Heart right ventricle (tissue), 16 donors: ENCODE data around the gene CACNB2. TPM values are rescaled to one million over a fixed set of nuclear protein-coding genes. Genes with fewer than 3 reads are reported as not detected.

Experiments used
- ATAC-seq, 8 donors: fragments of 200-7000 bp; cut with Tn5 transposase; one replicate each; pipeline ENCODE4 v1.9.1; 2020; ENCODE audit warnings: mild to moderate bottlenecking in 8 of 8, moderate library complexity in 8 of 8, moderate number of reproducible peaks in 1 of 8
- DNase-seq, 2 donors: peaks; one replicate each; pipeline ENCODE4 v3.0.0-alpha.2; 2020
- H3K27ac ChIP-seq, 10 donors: fragments of 200-600 bp; sonication (generic) in 2 of 10; one replicate each; pipeline versions ENCODE4 v1.5.0 to v1.8.0; 2020 to 2022; ENCODE audit warnings: mild to moderate bottlenecking in 3 of 10
- H3K27me3 ChIP-seq, 7 donors: fragments of 200-600 bp; one replicate each; pipeline ENCODE4 v1.8.0; 2021 to 2022; ENCODE audit warnings: mild to moderate bottlenecking in 2 of 7
- H3K36me3 ChIP-seq, 9 donors: fragments of 200-600 bp; sonication (generic) in 1 of 9; one replicate each; pipeline versions ENCODE4 v1.5.0 to v1.8.0; 2020 to 2022; ENCODE audit warnings: mild to moderate bottlenecking in 2 of 9
- H3K4me1 ChIP-seq, 9 donors: fragments of 200-600 bp; sonication (generic) in 1 of 9; one replicate each; pipeline versions ENCODE4 v1.5.0 to v1.8.0; 2020 to 2022; ENCODE audit warnings: mild to moderate bottlenecking in 4 of 9
- H3K4me3 ChIP-seq, 10 donors: fragments of 200-600 bp; sonication (generic) in 2 of 10; one replicate each; pipeline versions ENCODE4 v1.5.0 to v1.8.0; 2020 to 2022; ENCODE audit warnings: mild to moderate bottlenecking in 7 of 10, moderate library complexity in 2 of 10
- H3K9me3 ChIP-seq, 11 donors: fragments of 200-600 bp in 10 of 11; sonication (generic) in 2 of 11; one replicate each; pipeline versions ENCODE4 v1.5.0 to v1.8.0; 2013 to 2022; ENCODE audit warnings: mild to moderate bottlenecking in 2 of 11, control low read depth in 1 of 11, moderate library complexity in 1 of 11
- WGBS, 2 donors: extraction: QIAGEN DNeasy Blood & Tissue Kit; methylation state at CpG; one replicate each; pipeline ENCODE4 v1.1.7; 2013; ENCODE audit warnings: inconsistent platforms in 1 of 2; 5-methylcytosine and 5-hydroxymethylcytosine counted together
- intact Hi-C, 10 donors: fragments of 100-400 bp; cut with DNase I; formaldehyde crosslinking; loops; one replicate each; pipeline versions ENCODE4 v1.11.1 to v1.14.2; 2022
- polyA plus RNA-seq, 2 donors: library from polyadenylated mRNA; stranded (reverse); fragments of 200-250 nt; gene quantifications; one replicate each; pipeline ENCODE4 v1.2.3, GENCODE V29; 2013
- total RNA-seq, 10 donors: library from RNA; stranded (reverse); fragmentation: NEBNext Ultra II Directional in 3 of 10; extraction: Animal tissue kit (Norgen Biotek cat#: 25700) in 3 of 10; gene quantifications; one replicate each; pipeline versions ENCODE4 v1.2.1 to v1.2.4, GENCODE V29; 2021 to 2023
- TF ChIP-seq, protein P1 (sequence below), 9 donors: fragments of 200-600 bp; sonication (generic) in 2 of 9; IDR thresholded peaks; one replicate each; pipeline versions ENCODE4 v1.5.0 to v1.8.0; 2021 to 2022; ENCODE audit warnings: antibody characterized with exemption in 9 of 9, mild to moderate bottlenecking in 5 of 9, moderate library complexity in 1 of 9
- donor health status: Arrhythmogenic right ventricular cardiomyopathy.
- donor health status: ischemic (EF 13 %, LVEDD 7.1; RV severe dilation, severe dysfunction).
- donor health status: healthy with polysubstance abuse.
- donor health status: DM: no; HTN: yes; CAD: no.
- donor health status: DM: no; HTN: no; CAD: no.
- donor health status: ischemic (EF 25% LVEDD 6.9; RV normal size, moderate dysfunction).
- donor health status: ischemic (EF 25% LVEDD 5.7; RV mildly dilated, moderate dysfunction).
- donor health status: healthy.
- donor health status: DM: yes; HTN: yes; CAD: no.
- donor health status: Ischemic cardiomyopathy.
- donor health status: ischemic (EF 35%, LVEDD 5.7; RV mildly dilated, moderate dysfunction).
- donor health status: nonischemic (EF 11% LVEDD 7.7; RV severe dilation, severe dysfunction).
- donor health status: DM: yes; HTN: yes; CAD: no.
- donor health status: PGD.
- donor health status: ischemic (EF 29% LVEDD 5.4; RV normal size, mild dysfunction).
- donor health status: nonischemic (EF 23%, LVEDD 6.1; RV moderate dilation, normal function).

Gene CACNB2
- total and polyA plus RNA-seq, 12 donors: 8.9 to 71.1 (median 36.7) TPM

DNA sequence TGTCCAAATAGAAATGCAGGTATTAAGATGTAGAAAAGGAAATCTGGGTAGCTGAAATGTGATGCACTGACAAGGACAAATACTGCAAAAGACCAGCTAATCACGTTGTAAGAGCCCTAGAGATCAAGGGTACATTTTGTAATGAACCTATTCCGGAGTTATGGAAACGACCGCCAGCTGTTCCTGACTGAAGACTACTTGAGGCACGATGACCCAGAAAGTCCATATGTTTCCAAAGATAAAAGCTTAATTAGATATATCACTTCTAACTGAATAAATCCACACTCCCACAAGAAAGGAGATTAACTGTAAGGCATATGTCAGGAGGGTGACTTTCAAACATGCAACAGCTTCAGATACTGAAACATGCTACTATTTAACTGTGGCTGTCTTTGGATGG is 257.7 kb downstream of the CACNB2 start:
- intact Hi-C loops: no loop called here
- Histone ChIP-seq H3K4me1 (peaks cover 0 to 40% (median 11%) of the 10 kb centered on the region in 9 donors), H3K36me3 (no peaks in the 10 kb centered on the region), H3K4me3 (no peak overlapping the region), H3K9me3 (no peaks in the 10 kb centered on the region), H3K27me3 (peaks cover 0 to 7% (median 0%) of the 10 kb centered on the region in 7 donors), H3K27ac (peak overlapping the region in 2 of 10 donors; percentile 3 to 5)
- no peak for DNase-seq
- 41 to 47% methylated on average over 5 of the region's 5 CpGs for WGBS, 2 donors
- peak in 2 of 8 donors; percentile 39 to 50 for ATAC-seq
- TF ChIP-seq, protein P1, sequence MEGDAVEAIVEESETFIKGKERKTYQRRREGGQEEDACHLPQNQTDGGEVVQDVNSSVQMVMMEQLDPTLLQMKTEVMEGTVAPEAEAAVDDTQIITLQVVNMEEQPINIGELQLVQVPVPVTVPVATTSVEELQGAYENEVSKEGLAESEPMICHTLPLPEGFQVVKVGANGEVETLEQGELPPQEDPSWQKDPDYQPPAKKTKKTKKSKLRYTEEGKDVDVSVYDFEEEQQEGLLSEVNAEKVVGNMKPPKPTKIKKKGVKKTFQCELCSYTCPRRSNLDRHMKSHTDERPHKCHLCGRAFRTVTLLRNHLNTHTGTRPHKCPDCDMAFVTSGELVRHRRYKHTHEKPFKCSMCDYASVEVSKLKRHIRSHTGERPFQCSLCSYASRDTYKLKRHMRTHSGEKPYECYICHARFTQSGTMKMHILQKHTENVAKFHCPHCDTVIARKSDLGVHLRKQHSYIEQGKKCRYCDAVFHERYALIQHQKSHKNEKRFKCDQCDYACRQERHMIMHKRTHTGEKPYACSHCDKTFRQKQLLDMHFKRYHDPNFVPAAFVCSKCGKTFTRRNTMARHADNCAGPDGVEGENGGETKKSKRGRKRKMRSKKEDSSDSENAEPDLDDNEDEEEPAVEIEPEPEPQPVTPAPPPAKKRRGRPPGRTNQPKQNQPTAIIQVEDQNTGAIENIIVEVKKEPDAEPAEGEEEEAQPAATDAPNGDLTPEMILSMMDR (IDR thresholded peaks at IDR 0.05): no peak

DNA sequence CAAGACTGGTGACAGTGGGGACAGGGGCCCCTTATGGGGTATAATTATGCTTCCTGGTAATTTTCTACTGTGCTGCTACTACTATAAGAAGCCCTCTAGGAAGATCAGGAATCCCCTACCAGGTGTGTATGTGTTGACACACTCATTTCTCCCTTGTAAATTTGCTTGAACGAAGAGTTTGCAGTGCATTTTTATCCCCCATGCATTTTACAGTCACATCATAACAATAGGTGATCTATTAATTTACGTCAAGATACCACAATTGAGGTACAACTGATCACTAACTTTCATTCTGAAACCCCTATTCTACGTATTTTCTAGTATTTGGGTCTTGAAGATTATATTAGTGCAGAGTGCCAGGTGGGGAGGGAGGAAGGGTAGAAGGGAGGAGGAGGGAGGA is 258.9 kb downstream of the CACNB2 start:
- Histone ChIP-seq H3K9me3 (no peaks in the 10 kb centered on the region), H3K4me1 (peaks cover 0 to 30% (median 11%) of the 10 kb centered on the region in 9 donors), H3K27me3 (peaks cover 0 to 7% (median 0%) of the 10 kb centered on the region in 7 donors), H3K27ac (no peak overlapping the region), H3K36me3 (no peaks in the 10 kb centered on the region), H3K4me3 (no peak overlapping the region)
- TF ChIP-seq, protein P1 (IDR thresholded peaks at IDR 0.05): no peak
- intact Hi-C loops: no loop called here
- DNase-seq: no peak
- WGBS, 2 donors: 89 to 90% methylated on average over 3 of the region's 3 CpGs
- no peak for ATAC-seq

DNA sequence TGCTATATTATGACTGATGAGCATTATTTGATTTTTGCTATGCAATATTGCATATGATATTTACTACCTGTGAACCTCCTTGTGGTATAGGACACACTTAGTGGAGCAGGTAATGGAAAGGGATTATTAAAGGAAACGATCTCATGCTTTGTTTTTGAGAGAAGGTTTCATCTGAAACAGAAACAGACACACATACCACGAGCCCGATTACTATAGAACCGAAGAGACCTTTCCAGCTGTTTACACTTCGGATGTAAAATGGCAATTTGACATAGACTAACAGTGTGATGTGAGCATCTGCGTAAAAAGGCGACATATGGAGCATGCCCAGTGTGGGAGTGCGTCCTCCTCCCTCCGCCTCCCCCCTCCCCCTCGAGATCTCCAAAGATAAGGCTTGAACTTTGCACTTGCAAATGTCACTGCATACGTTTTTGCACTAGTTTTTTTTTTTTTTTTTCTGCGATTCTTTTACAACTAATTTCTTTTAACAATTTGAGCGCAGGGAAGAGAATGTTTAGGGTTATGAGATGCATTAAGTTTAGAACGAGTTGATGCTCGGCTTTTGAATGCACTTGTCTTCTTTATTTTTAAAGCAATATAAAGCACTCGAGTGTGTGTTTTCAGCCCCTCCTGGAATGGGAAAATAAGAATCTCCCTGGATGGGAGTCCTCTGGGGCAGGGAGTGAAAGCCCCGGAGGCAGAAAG is 260.1 kb downstream of the CACNB2 start:
- Histone ChIP-seq H3K4me3 (peak overlapping the region in 7 of 10 donors; percentile 4 to 32 (median 16)), H3K4me1 (peaks cover 0 to 21% (median 6%) of the 10 kb centered on the region in 9 donors), H3K27ac (peak overlapping the region in 3 of 10 donors; percentile 39 to 55 (median 55)), H3K36me3 (no peaks in the 10 kb centered on the region), H3K27me3 (peaks cover 0 to 7% (median 0%) of the 10 kb centered on the region in 7 donors), H3K9me3 (no peaks in the 10 kb centered on the region)
- 9 to 12% methylated on average over 17 of the region's 17 CpGs for WGBS, 2 donors
- DNase-seq (no peak), ATAC-seq (peak in 4 of 8 donors; percentile 31 to 44 (median 32))
- intact Hi-C loops: no loop called here
- TF ChIP-seq, protein P1 (IDR thresholded peaks at IDR 0.05): no peak

DNA sequence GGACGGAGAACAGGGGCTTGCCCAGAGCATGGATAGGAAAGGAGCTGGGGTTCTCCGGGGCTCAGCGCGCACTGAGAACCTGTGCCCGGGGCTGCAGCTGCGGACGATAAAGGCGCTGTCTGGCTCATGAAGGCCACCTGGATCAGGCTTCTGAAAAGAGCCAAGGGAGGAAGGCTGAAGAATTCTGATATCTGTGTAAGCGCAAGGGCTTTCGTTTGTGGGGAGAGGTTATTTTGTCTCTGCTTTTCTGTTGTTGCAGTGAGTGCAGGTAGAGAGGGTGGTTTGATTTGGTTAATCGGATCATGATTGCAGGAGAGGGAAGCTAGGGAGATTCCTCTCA is 260.7 kb downstream of the CACNB2 start:
- intact Hi-C loops: no loop called here
- Histone ChIP-seq H3K9me3 (no peaks in the 10 kb centered on the region), H3K4me1 (peaks cover 0 to 21% (median 6%) of the 10 kb centered on the region in 9 donors), H3K4me3 (peak overlapping the region in 7 of 10 donors; percentile 4 to 32 (median 16)), H3K36me3 (no peaks in the 10 kb centered on the region), H3K27ac (peak overlapping the region in 3 of 10 donors; percentile 39 to 55 (median 55)), H3K27me3 (peaks cover 0 to 7% (median 0%) of the 10 kb centered on the region in 7 donors)
- DNase-seq: no peak
- peak in 7 of 8 donors; percentile 20 to 54 (median 44) for ATAC-seq
- WGBS, 2 donors: 8 to 13% methylated on average over 11 of the region's 11 CpGs
- TF ChIP-seq, protein P1 (IDR thresholded peaks at IDR 0.05): no peak
